ENCODE measurements around the gene OR5T2. TPM values are rescaled to one million over a fixed set of nuclear protein-coding genes. Genes with fewer than 3 reads are reported as not detected.

OR5T2 gene
- not detected in 2 replicates for total RNA-seq (2012; rRNA removed)
- not detected in 2 replicates for polyA plus RNA-seq (2012; rRNA removed)
- not detected in 2 replicates for polyA plus RNA-seq (2012; cell fraction: cytosol; rRNA removed)
- polyA plus RNA-seq (2012; cell fraction: nucleus; rRNA removed; ENCODE audit: low replicate concordance): not detected in 2 replicates
- Bru-seq, nascent RNA: not detected
- not detected for BruChase-seq, experiment 1, labeled RNA remaining after a 6-hour chase
- BruChase-seq, experiment 2, labeled RNA remaining after a 2-hour chase: not detected
- long read RNA-seq: 0 reads

DNA sequence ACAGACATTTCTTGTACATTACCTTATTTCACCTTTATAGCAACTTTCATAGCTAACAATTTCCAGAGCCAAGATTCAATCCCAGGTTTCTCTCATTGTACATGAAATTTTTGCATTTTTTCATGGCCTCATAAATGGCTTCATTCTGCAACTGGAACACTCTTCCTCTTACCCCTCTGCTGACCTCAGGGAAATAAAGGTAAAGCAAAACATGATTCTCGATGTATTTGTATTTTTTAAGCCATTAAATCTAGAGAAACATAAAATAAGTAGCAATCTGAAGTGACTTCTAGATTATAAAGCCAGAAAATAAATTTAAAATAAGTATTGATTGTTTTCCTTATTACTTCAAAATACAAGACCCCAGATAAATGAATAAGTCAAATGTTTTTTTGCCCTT lies at the start of gene OR5T2:
Gene OR5T2 (minus strand): TSS at position 101 of the 400 bp plus-strand sequence. CDS start 1,193 bp downstream, outside the sequence.
- ATAC-seq (ENCODE audit: low read depth) (no peak), DNase-seq (no peak)
- no peak within 1 kb of the TSS for H3K14ac ChIP-seq (replicated peaks; ENCODE audit: low read depth, low read length)
- H3K27me3 ChIP-seq (ENCODE audit: control insufficient read depth, insufficient read depth, low read length): no peaks in the 10 kb centered on the region
- H2BK20ac ChIP-seq (ENCODE audit: low read depth, low read length): no peak within 1 kb of the TSS
- no peak within 1 kb of the TSS for H3K27ac ChIP-seq (ENCODE audit: insufficient read depth, low read length)
- intact Hi-C loops (cut with micrococcal nuclease) (no loop called here), in situ Hi-C loops (cut with MboI; ENCODE audit: low sequenced_read_pairs) (no loop called here), dilution Hi-C loops (cut with HindIII; ENCODE audit: low sequenced_read_pairs, unreplicated experiment) (no loop called here)
- H3K79me1 ChIP-seq (ENCODE audit: low read depth in 1 of 2, low read length in 2 of 2): no peaks in the 10 kb centered on the region
- H3K4me2 ChIP-seq (ENCODE audit: low read depth, low read length): no peak within 1 kb of the TSS
- CTCF ChIA-PET: no interaction called here
- no peak within 1 kb of the TSS for H3K56ac ChIP-seq (ENCODE audit: extremely low read depth, insufficient read depth, low read length)
- H3K9me1 ChIP-seq (ENCODE audit: insufficient read depth, low read length): no peaks in the 10 kb centered on the region
- H2AFZ ChIP-seq (replicated peaks; ENCODE audit: low read length, poor library complexity): no peak within 1 kb of the TSS
- H2BK5ac ChIP-seq (ENCODE audit: low read depth, low read length, poor library complexity, severe bottlenecking): no peak within 1 kb of the TSS
- H3K23ac ChIP-seq (ENCODE audit: low read depth, low read length): no peak within 1 kb of the TSS
- POLR2A ChIA-PET (ENCODE audit: unreplicated experiment): no interaction called here
- H2BK15ac ChIP-seq (ENCODE audit: low read depth, low read length): no peak within 1 kb of the TSS
- WGBS, 2 experiments (ENCODE audit: extremely low coverage in 2 of 2, insufficient read length in 1 of 2): no CpG with 5 or more reads among the region's 1 CpG
- no peak within 1 kb of the TSS for H3K18ac ChIP-seq (ENCODE audit: low read depth, low read length)
- H2AK5ac ChIP-seq (ENCODE audit: low read depth, low read length): no peak within 1 kb of the TSS
- no peak within 1 kb of the TSS for H4K8ac ChIP-seq (ENCODE audit: low read depth in 2 of 2, low read length in 2 of 2)
- H4K20me1 ChIP-seq (ENCODE audit: insufficient read depth, low read length): no peaks in the 10 kb centered on the region
- no peak within 1 kb of the TSS for H3K4me3 ChIP-seq (ENCODE audit: insufficient read depth, low read depth, low read length)
- H4K91ac ChIP-seq (ENCODE audit: insufficient read depth, low read depth, low read length): no peak within 1 kb of the TSS
- H2AK9ac ChIP-seq (replicated peaks; ENCODE audit: low read depth, low read length, poor library complexity): no peak within 1 kb of the TSS
- BruUV-seq (replicated peaks): no TSS peak
- H2BK120ac ChIP-seq (ENCODE audit: low read depth, low read length): no peak within 1 kb of the TSS
- H3K9ac ChIP-seq (ENCODE audit: low read depth, low read length): no peak within 1 kb of the TSS
- H3K36me3 ChIP-seq (ENCODE audit: control insufficient read depth, insufficient read depth, low read length): no peaks in the 10 kb centered on the region
- H3K4ac ChIP-seq (ENCODE audit: low read depth, low read length): no peak within 1 kb of the TSS
- 0 out of 2 replicates have a peak, but pooled peaks cover 1% of the 10 kb centered on the region for H3K9me3 ChIP-seq (ENCODE audit: control insufficient read depth, insufficient read depth, low read length)
- no peaks in the 10 kb centered on the region for H3K4me1 ChIP-seq (ENCODE audit: control insufficient read depth, insufficient read depth, low read length)
- TF ChIP-seq, protein P1, sequence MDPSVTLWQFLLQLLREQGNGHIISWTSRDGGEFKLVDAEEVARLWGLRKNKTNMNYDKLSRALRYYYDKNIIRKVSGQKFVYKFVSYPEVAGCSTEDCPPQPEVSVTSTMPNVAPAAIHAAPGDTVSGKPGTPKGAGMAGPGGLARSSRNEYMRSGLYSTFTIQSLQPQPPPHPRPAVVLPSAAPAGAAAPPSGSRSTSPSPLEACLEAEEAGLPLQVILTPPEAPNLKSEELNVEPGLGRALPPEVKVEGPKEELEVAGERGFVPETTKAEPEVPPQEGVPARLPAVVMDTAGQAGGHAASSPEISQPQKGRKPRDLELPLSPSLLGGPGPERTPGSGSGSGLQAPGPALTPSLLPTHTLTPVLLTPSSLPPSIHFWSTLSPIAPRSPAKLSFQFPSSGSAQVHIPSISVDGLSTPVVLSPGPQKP (IDR thresholded peaks at IDR 0.05; ENCODE audit: borderline replicate concordance, low read depth, low read length): no peak
- no peak for TF ChIP-seq FOS (IDR thresholded peaks at IDR 0.05; ENCODE audit: low read depth, low read length)
- no peak for TF ChIP-seq BHLHE40 (IDR thresholded peaks at IDR 0.05; ENCODE audit: low read depth, low read length)
- TF ChIP-seq CEBPB (IDR thresholded peaks at IDR 0.05; ENCODE audit: low read depth, low read length): no peak
- no peak for TF ChIP-seq CHD1 (IDR thresholded peaks at IDR 0.05; ENCODE audit: low read depth, low read length)
- no peak for TF ChIP-seq MAFK (IDR thresholded peaks at IDR 0.05; ENCODE audit: low read depth, low read length)
- TF ChIP-seq MAZ (IDR thresholded peaks at IDR 0.05; ENCODE audit: borderline replicate concordance, low read depth, low read length): no peak
- no peak within 1 kb of the TSS for H4K5ac ChIP-seq (ENCODE audit: low read depth, low read length)

Measured in IMR-90 (cell line).